Transverse colon (tissue), 4 donors: ENCODE results near the gene PIK3IP1. TPM values are rescaled to one million over a fixed set of nuclear protein-coding genes. Genes with fewer than 3 reads are reported as not detected.

Experiments used
- DNase-seq: peaks from one replicate; pipeline ENCODE4 v3.0.0-alpha.2; 2019
- H3K27ac ChIP-seq, 4 donors: fragments of 200-600 bp; sonication (generic); 2 replicates each; pipeline ENCODE4 v1.5.1; 2016 to 2018; ENCODE audit warnings: inconsistent platforms in 4 of 4
- H3K27me3 ChIP-seq: fragments of 200-600 bp; sonication (generic); 2 replicates; pipeline ENCODE4 v1.5.1; 2017; ENCODE audit warnings: inconsistent platforms
- H3K36me3 ChIP-seq, 4 donors: fragments of 200-600 bp; sonication (generic); 2 replicates each; pipeline ENCODE4 v1.5.1; 2017 to 2019; ENCODE audit warnings: inconsistent platforms in 4 of 4
- H3K4me1 ChIP-seq, 4 donors: fragments of 200-600 bp; sonication (generic); 2 replicates each; pipeline ENCODE4 v1.5.1; 2017 to 2020; ENCODE audit warnings: inconsistent platforms in 4 of 4
- H3K4me3 ChIP-seq, 4 donors: fragments of 200-600 bp; sonication (generic); 1 replicate in 1 of 4; 2 replicates in 3 of 4; pipeline versions ENCODE4 v1.5.1 to v1.6.1; 2017 to 2019; ENCODE audit warnings: inconsistent platforms in 4 of 4
- H3K9me3 ChIP-seq, 2 donors: fragments of 200-600 bp; sonication (generic); 2 replicates each; pipeline ENCODE4 v1.5.1; 2017 to 2019; ENCODE audit warnings: inconsistent platforms in 2 of 2
- EP300 ChIP-seq: sonication (generic); formaldehyde crosslinking; IDR thresholded peaks from one replicate; pipeline ENCODE4 v1.6.1; 2017; ENCODE audit warnings: antibody characterized with exemption, low read depth
- POLR2A ChIP-seq: fragments of 450-650 bp; IDR thresholded peaks from one replicate; pipeline ENCODE4 v1.6.1; 2016; ENCODE audit warnings: antibody characterized with exemption, mild to moderate bottlenecking, moderate library complexity
- POLR2AphosphoS5 ChIP-seq, 3 donors: sonication (generic); formaldehyde crosslinking; IDR thresholded peaks; one replicate each; pipeline ENCODE4 v1.6.1; 2016; ENCODE audit warnings: antibody characterized with exemption in 3 of 3
- WGBS, 2 donors: methylation state at CpG; one replicate each; pipeline ENCODE4 v1.1.5; 2018; ENCODE audit warnings: low coverage in 1 of 2; 5-methylcytosine and 5-hydroxymethylcytosine counted together
- in situ Hi-C, 4 donors: fragments of 200-750 bp; cut with MboI; loops; one replicate each; pipeline versions ENCODE4 v1.15.0 to v1.15.1; 2017; ENCODE audit warnings: low sequenced_read_pairs in 3 of 4, low pct_ligation_motif_present in 1 of 4, low pct_unique_long_range_greater_than_20kb in 1 of 4
- intact Hi-C: fragments of 100-400 bp; cut with DNase I; formaldehyde crosslinking; loops from one replicate; pipeline ENCODE4 v1.15.1; 2023; ENCODE audit warnings: low total_unique reads
- total RNA-seq, 4 donors: library from RNA; depleted of rRNA; stranded (reverse); fragments of >200 nt; gene quantifications; one replicate each; pipeline ENCODE4 v1.1.0, GENCODE V29; 2016
- TF ChIP-seq, protein P1 (sequence below), 5 experiments: fragments of 200-600 bp in 3 of 5; fragments of 450-650 bp in 2 of 5; sonication (generic) in 3 of 5; IDR thresholded peaks; 1 replicate in 2 of 5; 2 replicates in 3 of 5; pipeline ENCODE4 v1.5.1; 2016 to 2017; ENCODE audit warnings: antibody characterized with exemption in 5 of 5, inconsistent platforms in 3 of 5, mild to moderate bottlenecking in 2 of 5, moderate library complexity in 1 of 5

PIK3IP1 gene
- total RNA-seq, 4 donors from 2014 or later = 11.6 to 46.7 (median 35.2) TPM

- TF ChIP-seq, protein P1, sequence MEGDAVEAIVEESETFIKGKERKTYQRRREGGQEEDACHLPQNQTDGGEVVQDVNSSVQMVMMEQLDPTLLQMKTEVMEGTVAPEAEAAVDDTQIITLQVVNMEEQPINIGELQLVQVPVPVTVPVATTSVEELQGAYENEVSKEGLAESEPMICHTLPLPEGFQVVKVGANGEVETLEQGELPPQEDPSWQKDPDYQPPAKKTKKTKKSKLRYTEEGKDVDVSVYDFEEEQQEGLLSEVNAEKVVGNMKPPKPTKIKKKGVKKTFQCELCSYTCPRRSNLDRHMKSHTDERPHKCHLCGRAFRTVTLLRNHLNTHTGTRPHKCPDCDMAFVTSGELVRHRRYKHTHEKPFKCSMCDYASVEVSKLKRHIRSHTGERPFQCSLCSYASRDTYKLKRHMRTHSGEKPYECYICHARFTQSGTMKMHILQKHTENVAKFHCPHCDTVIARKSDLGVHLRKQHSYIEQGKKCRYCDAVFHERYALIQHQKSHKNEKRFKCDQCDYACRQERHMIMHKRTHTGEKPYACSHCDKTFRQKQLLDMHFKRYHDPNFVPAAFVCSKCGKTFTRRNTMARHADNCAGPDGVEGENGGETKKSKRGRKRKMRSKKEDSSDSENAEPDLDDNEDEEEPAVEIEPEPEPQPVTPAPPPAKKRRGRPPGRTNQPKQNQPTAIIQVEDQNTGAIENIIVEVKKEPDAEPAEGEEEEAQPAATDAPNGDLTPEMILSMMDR (IDR thresholded peaks at IDR 0.05) = no peak
- TF ChIP-seq EP300 (no peak), POLR2A (no peak), POLR2AphosphoS5 (IDR thresholded peaks at IDR 0.05) (no peak)
- Histone ChIP-seq H3K36me3 (peaks cover 0 to 23% (median 2%) of the 10 kb centered on the region in 4 donors), H3K4me3 (no peak overlapping the region), H3K9me3 (no peaks in the 10 kb centered on the region), H3K27ac (no peak overlapping the region), H3K4me1 (no peaks in the 10 kb centered on the region), H3K27me3 (no peaks in the 10 kb centered on the region)
- 79% methylated on average over 1 of the region's 1 CpG; no CpG with 5 or more reads in 1 of the 2 donors for WGBS, 2 donors
- in situ Hi-C loops (loop anchor here in 1 of 4 donors (25.0 kb wide), 1 partner anchor 104 kb away; no protein-coding TSS in a partner anchor), intact Hi-C loops (no loop called here)
- DNase-seq = no peak
These were observed 40.6 kb upstream of the PIK3IP1 start for GRCh38 chr22:31332886-31333285.

DNA sequence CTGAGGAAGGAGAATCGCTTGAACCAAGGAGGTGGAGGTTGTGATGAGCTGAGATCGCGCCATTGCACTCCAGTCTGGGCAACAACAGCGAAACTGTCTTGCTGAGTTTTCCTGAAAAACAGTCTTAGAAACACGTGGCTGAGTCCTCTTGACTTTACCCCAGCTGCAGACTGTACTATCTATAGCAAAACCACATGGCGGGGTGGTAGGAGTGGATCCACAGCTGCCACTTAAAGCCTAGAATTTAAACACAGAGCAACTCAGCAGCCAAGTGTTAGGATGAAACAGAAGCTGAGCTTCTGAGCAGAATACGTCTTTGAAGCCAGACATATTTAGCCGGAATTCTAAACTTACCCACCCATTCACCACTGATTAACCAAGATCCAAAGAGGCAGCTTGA, 39.7 kb upstream of the PIK3IP1 start:
- H3K36me3 ChIP-seq = peaks cover 0 to 23% (median 2%) of the 10 kb centered on the region in 4 donors
- no peak overlapping the region for H3K4me3 ChIP-seq
- no peak for DNase-seq
- H3K27ac ChIP-seq = no peak overlapping the region
- no peaks in the 10 kb centered on the region for H3K4me1 ChIP-seq
- in situ Hi-C loops (loop anchor here in 1 of 4 donors (25.0 kb wide), 1 partner anchor 105 kb away; no protein-coding TSS in a partner anchor), intact Hi-C loops (no loop called here)
- TF ChIP-seq POLR2A (no peak), EP300 (no peak), POLR2AphosphoS5 (IDR thresholded peaks at IDR 0.05) (no peak)
- TF ChIP-seq, protein P1 (IDR thresholded peaks at IDR 0.05) = no peak
- 90% methylated on average over 8 of the region's 8 CpGs; no CpG with 5 or more reads in 1 of the 2 donors for WGBS, 2 donors
- H3K27me3 ChIP-seq = no peaks in the 10 kb centered on the region
- no peaks in the 10 kb centered on the region for H3K9me3 ChIP-seq

DNA sequence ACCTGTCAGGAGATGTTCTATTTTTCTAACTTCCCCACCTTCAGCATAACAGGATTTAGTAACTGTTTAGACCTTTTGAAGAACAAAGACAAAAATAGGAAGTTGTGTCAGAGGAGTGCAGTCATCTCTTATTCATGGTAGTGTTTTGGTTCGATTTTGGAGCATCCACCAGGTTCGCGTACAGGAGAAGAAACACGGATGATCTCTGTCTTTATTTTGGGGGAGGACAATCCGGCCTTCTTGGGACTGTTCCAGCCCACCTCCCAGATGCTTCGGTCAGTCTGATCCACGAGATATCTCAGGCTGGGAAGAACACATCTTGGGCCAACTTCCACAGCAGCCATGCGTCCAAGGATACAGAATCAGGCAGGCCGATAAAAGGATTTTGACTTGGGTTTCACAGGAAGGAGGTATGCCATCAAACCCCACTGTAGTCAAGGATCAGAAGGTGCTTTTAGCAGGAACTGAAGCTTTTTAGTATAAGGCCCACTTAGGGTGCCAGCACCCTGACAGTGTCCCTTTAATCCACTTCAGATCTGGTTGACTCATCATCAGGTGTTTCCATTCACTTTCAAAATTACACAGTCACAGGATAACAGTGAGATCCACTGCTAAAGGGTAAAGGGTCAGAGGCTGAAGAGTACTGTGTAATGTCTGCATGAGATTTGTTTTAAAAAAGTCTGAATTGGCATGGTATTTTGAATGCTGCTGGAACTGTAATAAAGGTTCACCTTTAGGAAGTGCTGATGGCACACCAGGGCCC, 37.3 kb upstream of the PIK3IP1 start:
- intact Hi-C loops (loop anchor here (10.0 kb wide), 1 partner anchor 785 kb away; no protein-coding TSS in a partner anchor), in situ Hi-C loops (loop anchor here in 1 of 4 donors (25.0 kb wide), 1 partner anchor 108 kb away; no protein-coding TSS in a partner anchor)
- H3K4me3 ChIP-seq = no peak overlapping the region
- no peak overlapping the region for H3K27ac ChIP-seq
- no peaks in the 10 kb centered on the region for H3K4me1 ChIP-seq
- WGBS, 2 donors = 89 to 92% methylated on average over 5 to 9 of the region's 9 CpGs
- no peaks in the 10 kb centered on the region for H3K9me3 ChIP-seq
- DNase-seq = no peak
- no peaks in the 10 kb centered on the region for H3K27me3 ChIP-seq
- H3K36me3 ChIP-seq = peaks cover 0 to 36% (median 9%) of the 10 kb centered on the region in 4 donors
- TF ChIP-seq POLR2AphosphoS5 (IDR thresholded peaks at IDR 0.05) = no peak
- no peak for TF ChIP-seq EP300
- TF ChIP-seq, protein P1 (IDR thresholded peaks at IDR 0.05) = no peak
- no peak for TF ChIP-seq POLR2A

DNA sequence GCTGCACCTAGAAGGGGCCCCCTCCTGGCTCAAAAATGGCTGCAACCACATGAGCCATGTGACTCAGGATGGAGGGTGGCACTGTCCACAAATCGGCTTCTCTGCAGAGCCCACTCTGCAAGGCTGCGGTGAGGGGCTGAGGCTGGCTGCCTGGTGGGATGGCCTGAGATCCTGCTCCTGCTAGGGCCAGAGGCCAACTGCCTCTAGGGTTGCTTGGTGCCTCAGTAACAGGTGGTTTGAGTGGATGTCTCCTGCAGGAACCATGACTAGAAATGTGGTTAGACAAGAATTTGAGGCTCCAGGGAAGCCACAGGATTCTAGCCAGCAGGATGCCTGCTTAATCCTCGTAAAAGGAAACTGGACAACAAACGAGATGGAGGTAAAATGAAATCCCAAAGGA, 36.7 kb upstream of the PIK3IP1 start:
- intact Hi-C loops = loop anchor here (10.0 kb wide), 1 partner anchor 786 kb away; no protein-coding TSS in a partner anchor
- 56 to 85% methylated on average over 2 to 4 of the region's 4 CpGs for WGBS, 2 donors
- H3K4me1 ChIP-seq = no peaks in the 10 kb centered on the region
- H3K27me3 ChIP-seq = no peaks in the 10 kb centered on the region
- H3K36me3 ChIP-seq = peaks cover 0 to 36% (median 9%) of the 10 kb centered on the region in 4 donors
- H3K9me3 ChIP-seq = no peaks in the 10 kb centered on the region
- no peak for DNase-seq
- H3K4me3 ChIP-seq = no peak overlapping the region
- TF ChIP-seq EP300 = no peak
- no peak for TF ChIP-seq POLR2A
- TF ChIP-seq, protein P1 (IDR thresholded peaks at IDR 0.05) = no peak
- no peak for TF ChIP-seq POLR2AphosphoS5 (IDR thresholded peaks at IDR 0.05)
- in situ Hi-C loops = loop anchor here in 1 of 4 donors (25.0 kb wide), 1 partner anchor 108 kb away; no protein-coding TSS in a partner anchor
- no peak overlapping the region for H3K27ac ChIP-seq
